GM19397 (cell line): Measurements from ENCODE around the gene FAM200B.

Experiments
- ATAC-seq: cut with Tn5 transposase; IDR thresholded peaks from one replicate; pipeline ENCODE4 v1.9.1; 2021; ENCODE audit warnings: mild to moderate bottlenecking, moderate library complexity; ENCODE audit not compliant: unreplicated experiment

The FAM200B gene

DNA sequence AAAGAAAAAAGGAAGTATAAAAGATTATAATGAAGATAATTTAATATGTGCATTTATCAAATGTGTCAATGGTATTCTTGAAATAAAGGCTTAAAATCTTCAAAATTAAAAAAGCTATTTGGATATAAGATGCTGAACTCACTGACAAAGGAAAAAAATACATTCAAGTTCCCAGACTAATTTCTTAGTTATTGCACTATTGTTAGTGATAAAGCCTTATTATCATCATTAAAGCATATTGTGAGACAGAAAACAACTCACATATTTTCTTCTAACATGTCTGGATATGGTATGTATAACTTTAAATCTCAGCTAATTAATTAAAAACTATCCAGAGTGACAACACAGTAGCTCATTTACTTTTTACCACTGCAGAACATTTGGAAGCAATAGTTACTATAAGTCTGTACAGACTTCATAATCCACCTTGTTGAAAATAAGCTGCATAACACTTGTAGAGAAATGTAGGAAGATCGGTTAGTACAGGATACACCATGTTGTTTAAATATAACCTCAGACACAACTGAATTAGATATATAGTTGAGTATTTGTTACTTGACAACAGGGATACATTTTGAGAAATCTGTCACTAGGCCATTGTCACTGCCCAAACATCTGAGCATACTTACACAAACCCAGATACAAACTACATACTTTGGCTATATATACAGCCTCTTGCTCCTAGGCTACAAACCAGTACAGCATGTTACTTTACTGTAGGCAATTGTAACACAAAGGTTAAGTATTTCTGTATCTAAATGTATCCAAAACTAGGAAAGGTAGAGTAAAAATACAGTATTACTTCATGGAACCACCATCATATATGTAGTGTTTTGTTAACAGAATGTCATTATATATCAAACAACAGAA, 12.8 kb upstream of the FAM200B start:
- no peak for ATAC-seq

DNA sequence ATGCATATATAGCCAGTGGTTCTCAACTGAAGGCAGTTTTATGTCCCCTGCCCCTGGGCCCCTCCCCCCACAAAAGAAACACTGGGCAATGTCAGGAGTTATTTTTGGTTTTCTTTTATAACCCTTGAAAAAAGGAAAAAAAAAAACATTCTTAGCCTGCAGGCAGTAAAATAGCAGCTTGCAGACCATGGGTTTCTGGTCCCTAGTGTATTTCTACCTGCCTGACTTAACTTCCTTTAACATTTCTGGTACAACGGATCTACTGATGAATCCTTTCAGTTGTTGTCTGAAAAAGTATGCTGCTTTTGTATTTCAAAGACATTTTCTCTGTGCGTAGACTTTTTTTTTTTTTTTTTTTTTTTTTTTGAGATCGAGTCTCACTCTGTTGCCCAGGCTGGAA, 11.1 kb upstream of the FAM200B start:
- no peak for ATAC-seq

DNA sequence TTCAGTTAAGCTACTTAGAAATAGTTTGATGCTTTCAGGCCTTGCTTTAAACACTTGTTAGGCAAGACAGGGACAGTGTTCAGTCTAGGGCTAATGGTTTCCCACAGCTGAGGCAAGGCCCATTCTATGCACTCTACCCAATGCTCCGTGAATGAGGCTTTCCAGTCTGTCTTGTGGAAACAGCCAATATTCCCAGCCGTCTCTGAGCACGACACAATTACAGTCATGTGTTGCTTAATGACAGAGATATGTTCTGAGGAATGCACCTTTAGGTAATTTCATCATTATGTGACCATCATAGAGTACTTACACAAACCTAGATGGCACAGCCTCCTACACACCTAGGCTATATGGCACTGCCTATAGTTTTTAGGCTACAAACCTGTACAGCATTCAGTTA, 9.5 kb upstream of the FAM200B start:
- no peak for ATAC-seq

DNA sequence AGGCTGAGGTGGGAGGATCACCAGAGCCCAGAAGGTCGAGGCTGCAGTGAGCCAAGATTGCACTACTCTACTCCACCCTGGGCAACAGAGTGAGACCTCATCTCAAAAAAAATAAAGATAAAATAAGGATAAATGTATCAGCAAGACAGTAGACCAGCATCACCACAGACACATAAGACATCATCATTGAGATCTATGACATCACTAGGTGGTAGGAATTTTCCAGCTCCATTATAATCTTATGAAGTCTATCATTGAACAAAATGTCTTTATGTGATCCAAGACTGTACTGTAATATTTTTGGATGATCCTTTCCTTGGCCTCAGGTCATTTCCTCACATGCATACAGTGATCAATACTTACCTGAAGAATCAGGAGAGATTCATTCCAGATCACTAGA, 8.3 kb upstream of the FAM200B start:
- ATAC-seq = no peak

DNA sequence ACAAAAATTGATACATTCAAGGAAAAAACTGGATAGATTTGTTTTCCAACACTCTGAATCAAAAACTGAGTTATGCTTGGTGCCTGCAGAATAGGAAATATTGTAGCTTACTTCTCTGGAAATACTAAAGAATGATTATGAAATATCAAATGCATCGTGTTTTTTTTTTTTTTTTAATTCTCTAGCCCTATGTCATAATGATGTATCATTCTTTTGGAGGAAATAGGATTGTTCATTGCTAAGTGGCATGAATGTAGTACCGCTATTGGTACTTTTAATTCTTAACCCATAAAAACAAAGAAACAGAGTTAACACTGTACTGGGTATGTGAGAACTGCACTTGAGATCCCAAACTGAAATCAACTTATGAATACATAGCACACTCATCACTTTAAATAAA, 7.6 kb upstream of the FAM200B start:
- no peak for ATAC-seq

DNA sequence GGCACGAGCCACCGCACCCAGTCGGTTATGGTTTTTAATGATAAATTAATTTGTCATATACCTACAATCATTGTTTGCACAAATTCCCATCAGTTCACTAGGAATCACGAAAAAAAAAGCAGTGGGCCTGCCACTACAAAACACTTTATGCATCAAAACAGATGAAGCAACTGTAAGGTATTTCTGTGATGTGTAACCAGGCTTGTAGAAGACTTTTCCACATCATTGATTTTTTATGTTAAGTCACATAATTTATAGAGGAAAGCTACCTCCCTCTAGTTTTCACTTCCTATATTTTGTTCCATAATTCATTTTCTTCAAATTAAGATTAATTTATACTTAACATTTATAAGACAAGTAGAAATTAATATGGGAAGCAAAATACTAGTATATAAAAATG, 6.7 kb upstream of the FAM200B start:
- ATAC-seq = no peak

DNA sequence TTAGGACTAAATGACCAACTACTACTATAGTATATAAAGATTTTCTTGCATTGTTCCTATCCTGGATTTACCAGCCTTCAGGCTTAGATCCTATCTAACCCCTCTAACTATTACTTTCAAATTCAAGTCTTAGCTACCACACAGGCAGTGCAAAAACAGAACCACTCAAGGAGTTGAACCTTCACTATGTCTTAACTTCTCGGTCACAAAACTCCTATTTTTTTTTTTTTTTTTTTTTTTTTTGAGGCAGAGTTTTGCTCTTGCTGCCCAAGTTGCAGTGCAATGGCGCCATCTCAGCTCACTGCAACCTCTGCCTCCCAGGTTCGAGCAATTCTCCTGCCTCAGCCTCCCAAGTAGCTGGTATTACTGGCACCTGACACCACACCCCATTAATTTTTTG, 6.3 kb upstream of the FAM200B start:
- ATAC-seq = no peak

DNA sequence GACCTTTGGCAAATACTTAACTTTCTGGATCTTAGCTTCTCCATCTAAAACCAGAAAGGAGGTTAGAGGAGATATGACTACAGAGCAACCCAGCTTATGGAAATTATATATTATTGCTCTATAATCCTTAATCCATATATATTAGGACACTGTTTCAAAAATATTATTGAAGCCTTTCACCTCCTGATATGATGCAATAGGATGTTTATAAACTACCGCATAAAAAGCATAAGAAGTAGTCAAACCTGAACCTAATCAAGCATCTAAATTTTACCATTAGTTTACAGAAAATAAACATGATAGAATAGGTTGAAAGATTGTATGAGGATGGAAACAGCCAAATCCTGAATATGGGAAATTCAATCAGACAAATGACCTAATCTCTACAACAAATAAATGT, 5.6 kb upstream of the FAM200B start:
- ATAC-seq = no peak

DNA sequence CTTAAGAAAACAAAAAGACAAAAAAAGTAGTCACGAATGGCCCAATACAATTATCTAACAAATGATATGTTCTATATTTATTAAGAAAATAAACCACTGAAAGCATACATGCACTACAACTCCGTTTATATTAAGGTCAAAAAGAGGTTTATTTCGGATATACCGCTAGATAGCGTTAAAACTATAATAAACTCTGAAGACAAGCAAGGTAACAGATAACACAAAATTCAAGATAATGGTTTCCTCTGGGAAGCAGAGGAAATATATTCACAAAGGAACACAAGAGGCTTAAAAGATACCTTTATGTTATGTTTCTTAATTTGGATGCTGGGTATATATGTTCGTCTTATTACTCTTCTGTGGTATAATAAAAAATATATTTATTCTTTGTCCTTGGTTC, 4.7 kb upstream of the FAM200B start:
- no peak for ATAC-seq

DNA sequence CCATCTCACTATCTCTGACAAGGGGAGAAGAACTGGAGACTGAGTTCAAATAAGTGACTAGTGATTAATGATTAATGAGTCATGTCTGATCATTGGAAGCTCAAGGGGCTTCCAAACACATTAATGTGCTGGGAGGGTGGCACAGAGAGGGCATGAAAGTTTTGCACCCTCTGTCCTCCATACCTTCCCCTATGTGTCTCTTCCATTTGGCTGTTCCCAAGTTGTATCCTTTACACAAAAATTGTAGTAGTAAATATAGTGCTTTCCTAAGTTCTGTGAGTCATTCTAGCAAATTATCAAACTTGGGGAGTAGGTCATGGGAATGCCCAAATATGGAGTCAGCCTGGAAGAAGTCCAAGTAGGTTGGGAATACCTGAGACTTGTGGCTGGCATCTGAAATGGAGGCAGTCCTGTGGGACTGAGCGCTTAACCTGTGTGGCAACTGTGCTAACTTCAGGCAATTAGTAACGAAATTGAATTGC, 4.1 kb upstream of the FAM200B start:
- no peak for ATAC-seq

DNA sequence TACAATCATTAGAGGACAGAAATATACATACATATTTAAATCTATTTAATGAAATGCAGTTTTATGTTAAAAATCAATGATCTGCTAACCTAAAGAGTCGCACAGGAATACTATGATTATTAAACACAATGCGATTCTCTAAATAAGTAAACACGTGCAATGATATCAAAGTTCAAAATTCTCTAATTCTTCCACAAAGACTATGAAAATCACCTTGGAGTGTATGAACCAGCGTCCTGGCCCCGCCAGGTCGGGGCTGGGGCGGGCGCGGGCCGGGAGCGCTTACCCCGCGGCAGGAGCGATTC, 608 bp upstream of the FAM200B start:
- ATAC-seq = no peak

DNA sequence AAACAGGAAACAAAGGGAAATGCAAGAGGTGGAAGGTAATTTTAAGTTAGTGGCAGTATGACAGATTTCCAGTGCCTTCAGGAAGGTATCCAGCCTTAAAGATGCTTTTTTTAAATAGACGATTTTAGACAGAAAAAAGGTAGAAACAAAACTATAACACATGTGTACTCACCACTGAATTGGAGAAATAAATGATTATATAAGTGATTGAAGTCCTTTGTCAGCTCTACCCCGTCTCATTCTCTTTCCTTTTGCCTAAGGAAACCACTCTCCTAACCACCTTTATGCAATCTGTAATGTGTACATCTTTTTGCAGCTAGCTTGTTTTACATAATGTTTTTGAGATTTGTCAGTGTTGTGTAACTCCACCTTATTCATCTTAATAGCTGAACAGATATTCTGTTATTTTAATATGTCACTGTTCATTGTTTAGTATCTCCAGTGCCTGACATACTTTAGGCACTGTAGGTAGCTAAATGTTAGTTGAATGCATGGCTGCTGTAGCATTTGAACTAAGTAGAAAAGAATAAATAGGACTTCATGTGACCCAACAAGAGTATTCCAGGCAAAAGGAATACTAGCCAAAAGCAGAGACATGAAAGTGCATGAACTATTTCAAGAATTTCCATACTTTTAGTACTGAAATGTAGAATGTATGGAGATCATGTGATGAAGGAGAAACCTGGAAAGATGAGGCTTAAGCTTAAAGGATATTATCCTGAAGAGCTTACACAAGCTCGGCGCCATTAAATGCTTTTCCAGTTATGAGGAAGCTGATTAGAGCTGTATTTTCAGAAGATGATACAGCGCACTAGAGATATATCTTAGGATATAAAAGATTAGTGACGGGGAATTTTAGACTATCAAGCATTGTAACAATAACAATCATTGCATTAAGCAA, 865 bp downstream of the FAM200B start:
- no peak for ATAC-seq

DNA sequence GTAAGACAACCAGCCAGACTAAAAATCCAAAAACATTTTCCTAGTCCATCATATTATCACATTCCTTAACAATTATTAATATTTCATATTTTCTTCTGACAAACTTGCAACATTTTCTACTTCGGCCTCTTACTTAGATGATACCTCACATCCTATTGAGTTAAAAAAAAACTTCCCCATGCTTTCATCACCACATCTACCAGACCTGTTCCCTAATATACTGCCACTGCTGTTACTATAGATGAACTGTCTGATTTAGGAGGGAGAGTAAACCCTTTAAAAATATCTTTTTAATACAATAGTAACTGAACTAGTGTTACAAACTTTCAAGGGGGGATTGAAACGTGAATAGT, 1.5 kb downstream of the FAM200B start:
- no peak for ATAC-seq

DNA sequence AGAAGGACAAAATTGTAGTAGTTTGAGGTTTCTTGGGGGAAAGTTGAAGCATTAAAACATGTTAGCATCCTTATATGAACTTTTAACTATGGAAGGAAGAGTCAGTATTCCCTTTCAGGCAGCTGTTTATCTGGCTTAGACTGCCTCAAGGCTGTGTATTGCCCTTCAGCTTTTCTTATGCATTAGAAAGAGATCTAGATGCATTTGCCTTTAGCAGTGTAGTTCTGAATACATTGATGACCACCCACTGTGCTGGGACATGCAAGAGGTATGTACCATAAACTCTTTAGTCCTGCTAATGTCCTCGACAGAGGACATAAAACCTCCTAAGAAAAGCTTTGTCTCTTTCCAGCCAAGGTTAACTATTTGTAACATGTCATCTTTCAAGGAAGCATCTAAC, 2.9 kb downstream of the FAM200B start:
- no peak for ATAC-seq

DNA sequence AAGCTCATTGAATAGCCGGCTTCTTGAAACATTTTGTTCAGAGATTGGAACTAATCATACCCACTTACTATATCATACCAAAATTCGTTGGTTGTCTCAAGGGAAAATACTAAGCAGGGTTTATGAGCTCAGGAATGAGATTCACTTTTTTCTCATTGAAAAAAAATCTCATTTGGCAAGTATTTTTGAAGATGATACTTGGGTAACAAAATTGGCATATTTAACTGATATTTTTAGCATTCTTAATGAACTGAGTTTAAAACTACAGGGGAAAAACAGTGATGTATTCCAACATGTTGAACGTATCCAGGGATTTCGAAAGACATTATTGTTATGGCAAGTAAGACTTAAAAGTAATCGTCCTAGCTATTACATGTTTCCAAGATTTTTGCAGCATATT, 6.4 kb downstream of the FAM200B start:
- no peak for ATAC-seq

DNA sequence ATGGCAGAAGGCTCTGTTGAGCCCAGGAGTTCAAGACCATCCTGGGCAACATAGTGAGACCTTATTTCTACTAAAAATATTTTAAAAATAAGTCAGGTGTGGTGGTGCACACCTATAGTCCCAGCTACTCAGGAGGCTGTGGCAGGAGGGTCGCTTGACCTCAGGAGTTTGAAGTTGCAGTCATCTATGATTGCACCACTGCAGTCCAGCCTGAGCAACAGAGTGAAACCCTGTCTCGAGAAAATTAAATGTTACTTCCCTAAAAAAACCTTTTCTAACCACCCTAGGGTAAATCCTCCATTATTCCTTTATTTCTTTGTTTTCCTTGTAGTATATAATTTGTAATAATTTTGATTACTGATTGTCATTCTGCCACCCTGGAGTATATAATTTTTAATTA, 7.9 kb downstream of the FAM200B start:
- no peak for ATAC-seq

DNA sequence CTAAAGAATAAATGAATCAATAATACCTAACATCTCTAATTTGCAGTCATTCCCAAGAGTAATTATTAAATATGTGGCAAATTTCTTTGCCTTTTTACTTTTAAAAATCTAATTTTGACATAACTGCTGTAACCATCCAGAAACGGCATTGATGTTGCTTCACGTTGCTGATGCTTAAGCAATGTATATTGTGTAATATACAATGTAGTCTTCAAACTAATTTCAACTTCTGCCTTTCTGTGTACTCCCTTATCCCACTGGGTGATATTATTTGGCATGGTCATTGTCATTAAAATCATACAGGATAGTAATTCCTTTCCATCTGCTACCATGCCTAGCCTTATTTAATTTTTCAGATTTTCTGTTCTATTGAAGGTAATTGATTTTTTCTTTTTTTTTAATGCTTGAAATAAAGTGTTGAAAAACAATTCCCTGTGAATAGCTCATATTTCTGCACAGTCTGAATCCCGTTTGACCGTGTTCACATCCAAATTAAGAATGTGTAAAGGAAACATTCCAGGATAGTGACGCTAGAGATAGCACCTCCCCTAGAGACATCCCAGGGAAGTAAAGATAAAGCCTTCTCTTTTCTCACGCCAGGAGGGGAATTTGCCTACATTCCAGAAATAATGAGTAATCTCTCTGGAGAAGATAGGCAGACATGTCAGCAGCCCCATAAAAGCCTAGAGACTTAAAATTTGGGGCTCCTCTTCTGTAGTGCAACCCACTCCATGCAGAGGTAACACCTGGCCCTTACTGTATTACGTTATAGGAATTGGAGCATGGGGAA, 8.6 kb downstream of the FAM200B start:
- ATAC-seq = no peak

DNA sequence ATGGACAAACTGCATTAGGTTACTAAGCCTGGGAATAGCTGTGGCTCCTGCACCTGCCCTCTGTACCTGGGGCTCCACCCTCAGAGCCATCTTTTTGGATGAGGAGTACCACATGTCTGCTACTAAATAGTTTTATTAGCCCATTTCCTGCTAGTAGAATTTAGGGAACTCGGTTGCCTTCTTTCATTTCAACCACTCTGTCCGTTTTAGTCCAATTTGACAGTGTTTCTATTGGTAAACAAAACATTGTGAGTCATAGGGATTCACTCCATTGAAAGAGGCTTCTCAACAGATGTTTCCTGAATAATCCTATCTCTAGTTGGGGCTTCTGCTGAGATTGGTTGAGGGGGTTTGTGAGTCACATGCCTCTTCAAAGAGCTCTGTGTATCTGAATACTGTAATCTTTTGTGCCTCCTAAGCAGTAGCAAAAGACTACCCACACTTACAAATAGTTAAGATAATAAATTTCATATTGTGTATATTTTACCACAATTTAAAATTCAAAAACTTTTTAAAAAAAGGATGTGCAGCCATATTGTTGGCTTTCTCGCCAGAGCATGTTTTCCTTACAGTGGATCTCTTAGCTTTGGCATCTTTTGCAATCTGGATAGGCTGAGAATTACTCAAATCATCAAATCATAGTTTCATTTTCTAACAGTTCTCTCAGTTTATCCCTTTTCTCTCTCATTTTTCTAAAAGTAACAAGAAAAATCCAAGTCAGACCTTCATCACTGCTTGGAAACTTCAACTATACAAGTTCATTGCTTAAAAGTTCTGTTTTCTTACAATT, 9.9 kb downstream of the FAM200B start:
- no peak for ATAC-seq

DNA sequence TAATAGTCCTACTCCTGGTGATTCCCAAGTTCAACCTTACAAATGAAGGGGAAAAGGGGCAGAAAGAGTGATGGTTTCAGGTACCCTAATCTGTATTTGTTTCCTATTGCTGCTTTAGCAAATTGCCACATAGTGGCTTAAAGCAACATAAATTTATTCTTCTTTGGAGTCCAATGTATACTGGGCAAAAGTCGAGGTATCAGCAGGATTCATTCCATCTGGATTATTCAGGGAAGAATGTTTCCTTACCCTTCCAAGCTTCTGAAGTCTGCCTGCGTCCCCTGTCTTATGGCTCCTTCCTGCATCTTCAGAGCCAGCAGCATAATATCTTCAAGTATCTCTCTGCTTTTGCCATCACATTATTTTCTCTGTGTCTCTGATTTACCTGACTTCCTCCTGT, 11.0 kb downstream of the FAM200B start:
- no peak for ATAC-seq

DNA sequence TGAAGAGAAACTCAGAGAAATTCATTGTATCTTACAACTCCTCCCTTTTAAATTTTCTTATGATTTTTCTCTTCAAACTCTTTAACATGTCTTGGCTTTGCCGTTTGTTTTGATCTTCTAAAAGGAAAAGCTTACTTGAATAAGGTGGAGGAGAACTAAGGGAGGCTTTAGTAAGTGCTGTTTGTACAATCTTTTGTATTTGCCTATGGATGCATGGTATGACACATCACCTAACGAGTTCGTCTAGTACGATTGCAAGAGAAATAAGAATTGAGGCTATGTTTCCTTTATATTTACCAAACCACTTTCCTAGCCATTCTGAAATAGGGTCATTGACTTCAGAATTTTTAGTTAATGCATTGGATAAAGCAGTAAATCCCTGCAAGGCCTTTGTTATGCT, 12.8 kb downstream of the FAM200B start:
- no peak for ATAC-seq

DNA sequence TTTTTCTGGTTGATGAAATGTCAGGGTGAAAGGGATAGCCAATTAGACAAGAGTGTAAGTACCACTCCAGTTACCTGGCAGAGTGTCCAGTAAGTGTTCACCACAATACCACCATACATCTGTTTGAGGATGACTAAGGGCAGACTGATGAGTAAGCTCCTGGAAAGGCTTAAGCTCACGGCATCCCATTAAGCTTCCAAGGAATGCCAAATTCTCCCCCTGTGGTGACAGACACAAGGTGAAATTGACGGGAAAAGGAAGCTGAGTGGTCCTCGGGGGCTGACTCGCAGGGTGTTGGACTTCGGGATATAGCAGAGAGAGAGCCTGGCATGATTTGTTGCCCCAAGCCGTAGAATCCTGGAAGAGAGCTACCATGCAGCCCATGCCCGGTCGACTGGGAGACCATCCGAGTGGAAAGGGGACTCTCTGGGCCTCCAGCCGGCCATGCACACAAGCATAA, 13.6 kb downstream of the FAM200B start:
- ATAC-seq = no peak
